Measurements from ENCODE around the gene EIF6. TPM values are rescaled to one million over a fixed set of nuclear protein-coding genes. Genes with fewer than 3 reads are reported as not detected.
"Not testable (repeated sequence)": the region's sequence is repeated elsewhere in the genome, so short reads cannot be mapped to it uniquely, and the experiment has no call there.

Gene EIF6
- total and polyA plus RNA-seq, 12 donors = 56.7 to 263 (median 114) TPM

DNA sequence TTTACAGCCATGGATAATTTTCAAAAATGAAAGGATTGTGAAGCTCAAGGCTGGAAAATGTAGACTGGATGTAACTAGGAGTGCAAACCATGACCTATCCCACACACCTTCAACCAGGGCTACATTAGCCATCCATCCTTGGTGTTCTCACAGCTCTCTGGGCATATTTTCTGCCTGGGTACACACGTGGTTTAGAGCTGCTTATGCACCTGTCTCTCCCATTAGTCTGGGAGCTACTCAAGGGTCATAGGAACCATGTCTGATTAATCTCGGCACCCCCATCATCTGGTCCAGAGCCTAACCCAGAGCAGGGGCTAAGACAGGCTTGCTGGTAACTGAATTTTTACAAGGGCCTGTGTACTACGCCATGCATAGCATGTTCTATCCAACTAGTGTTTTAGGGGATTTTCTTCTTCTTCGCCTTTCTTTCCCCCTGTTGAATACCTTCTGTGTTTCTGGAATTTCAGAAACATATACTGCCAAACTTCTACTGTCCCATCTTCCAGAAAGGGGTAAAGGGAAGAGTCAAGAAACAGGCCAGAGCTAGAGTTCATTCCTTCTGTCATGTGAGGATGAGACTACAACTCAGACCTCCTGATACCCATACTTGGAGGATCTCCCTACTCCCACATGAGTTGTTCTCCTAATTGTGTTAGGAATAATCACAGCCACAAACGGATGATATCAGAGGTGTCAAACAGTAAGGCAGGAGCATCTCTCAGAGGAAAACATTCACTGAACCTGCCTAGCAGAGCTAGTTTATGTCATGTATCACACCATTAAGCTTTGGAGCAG, 33.0 kb upstream of the EIF6 start:
- TF ChIP-seq, protein P1, sequence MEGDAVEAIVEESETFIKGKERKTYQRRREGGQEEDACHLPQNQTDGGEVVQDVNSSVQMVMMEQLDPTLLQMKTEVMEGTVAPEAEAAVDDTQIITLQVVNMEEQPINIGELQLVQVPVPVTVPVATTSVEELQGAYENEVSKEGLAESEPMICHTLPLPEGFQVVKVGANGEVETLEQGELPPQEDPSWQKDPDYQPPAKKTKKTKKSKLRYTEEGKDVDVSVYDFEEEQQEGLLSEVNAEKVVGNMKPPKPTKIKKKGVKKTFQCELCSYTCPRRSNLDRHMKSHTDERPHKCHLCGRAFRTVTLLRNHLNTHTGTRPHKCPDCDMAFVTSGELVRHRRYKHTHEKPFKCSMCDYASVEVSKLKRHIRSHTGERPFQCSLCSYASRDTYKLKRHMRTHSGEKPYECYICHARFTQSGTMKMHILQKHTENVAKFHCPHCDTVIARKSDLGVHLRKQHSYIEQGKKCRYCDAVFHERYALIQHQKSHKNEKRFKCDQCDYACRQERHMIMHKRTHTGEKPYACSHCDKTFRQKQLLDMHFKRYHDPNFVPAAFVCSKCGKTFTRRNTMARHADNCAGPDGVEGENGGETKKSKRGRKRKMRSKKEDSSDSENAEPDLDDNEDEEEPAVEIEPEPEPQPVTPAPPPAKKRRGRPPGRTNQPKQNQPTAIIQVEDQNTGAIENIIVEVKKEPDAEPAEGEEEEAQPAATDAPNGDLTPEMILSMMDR (IDR thresholded peaks at IDR 0.05) = no peak
- no peak for TF ChIP-seq POLR2A (IDR thresholded peaks at IDR 0.05)
- no peak for DNase-seq
- WGBS, 4 donors = 88 to 98% (median 90%) methylated on average over 5 of the region's 5 CpGs
- no peaks in the 10 kb centered on the region for H3K9me3 ChIP-seq (replicated peaks in 1 of 3)
- no peaks in the 10 kb centered on the region for H3K36me3 ChIP-seq (replicated peaks in 1 of 2)
- no peaks in the 10 kb centered on the region for H3K27me3 ChIP-seq
- peak overlapping the region in 1 of 5 donors; percentile 22 for H3K27ac ChIP-seq
- H3K4me3 ChIP-seq = no peak overlapping the region
- intact Hi-C loops (cut with DNase I) = no loop called here
- H3K4me1 ChIP-seq (replicated peaks in 1 of 2) = peaks cover 0 to 9% of the 10 kb centered on the region in 2 donors

DNA sequence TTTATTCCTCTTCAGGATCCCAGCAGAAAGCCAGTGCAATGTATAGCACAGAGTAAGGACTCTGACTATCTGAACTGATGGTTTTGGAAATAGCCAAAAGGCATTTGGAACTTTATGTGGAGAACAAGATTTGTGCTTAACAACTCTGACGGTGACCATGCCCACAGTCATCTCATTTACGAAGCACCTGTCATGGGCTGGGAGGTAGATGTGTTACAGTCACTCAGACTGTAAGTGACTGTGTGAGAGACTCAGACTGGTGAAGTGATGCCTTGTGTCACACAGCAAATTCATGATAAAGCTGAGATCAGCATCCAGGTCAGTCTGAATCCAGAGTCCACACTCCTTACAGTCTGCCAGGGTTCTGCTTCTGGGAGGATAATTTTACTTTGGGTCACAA, 31.5 kb upstream of the EIF6 start:
- intact Hi-C loops (cut with DNase I) = no loop called here
- Histone ChIP-seq H3K9me3 (replicated peaks in 1 of 3) (no peaks in the 10 kb centered on the region), H3K4me1 (replicated peaks in 1 of 2) (peaks cover 0 to 9% of the 10 kb centered on the region in 2 donors), H3K27me3 (no peaks in the 10 kb centered on the region), H3K4me3 (no peak overlapping the region), H3K27ac (no peak overlapping the region), H3K36me3 (replicated peaks in 1 of 2) (no peaks in the 10 kb centered on the region)
- TF ChIP-seq, protein P1 (IDR thresholded peaks at IDR 0.05) = no peak
- TF ChIP-seq POLR2A (IDR thresholded peaks at IDR 0.05) = no peak
- 92 to 100% (median 94%) methylated on average over 2 of the region's 2 CpGs for WGBS, 4 donors
- no peak for DNase-seq

DNA sequence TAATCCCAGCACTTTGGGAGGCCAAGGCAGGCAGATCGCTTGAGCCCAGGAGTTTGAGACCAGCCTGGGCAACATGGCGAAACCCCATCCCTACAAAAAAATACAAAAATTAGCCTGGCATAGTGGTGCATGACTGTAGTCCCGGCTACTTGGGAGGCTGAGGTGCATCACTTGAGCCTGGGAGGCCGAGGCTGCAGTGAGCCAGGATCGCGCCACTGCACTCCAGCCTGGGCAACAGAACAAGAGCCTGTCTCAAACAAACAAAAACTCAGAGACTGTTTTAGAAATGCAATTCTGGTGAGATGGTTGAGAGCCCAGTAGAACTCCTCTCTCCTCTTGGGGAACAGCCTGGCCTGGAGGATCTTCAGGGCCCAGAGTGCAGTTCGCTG, 31.1 kb upstream of the EIF6 start:
- H3K27me3 ChIP-seq; H3K4me3 ChIP-seq; intact Hi-C loops (cut with DNase I); H3K9me3 ChIP-seq (replicated peaks in 1 of 3); H3K36me3 ChIP-seq (replicated peaks in 1 of 2); H3K4me1 ChIP-seq (replicated peaks in 1 of 2); H3K27ac ChIP-seq; DNase-seq: not testable (repeated sequence)
- 95 to 99% (median 98%) methylated on average over 7 of the region's 7 CpGs for WGBS, 4 donors

DNA sequence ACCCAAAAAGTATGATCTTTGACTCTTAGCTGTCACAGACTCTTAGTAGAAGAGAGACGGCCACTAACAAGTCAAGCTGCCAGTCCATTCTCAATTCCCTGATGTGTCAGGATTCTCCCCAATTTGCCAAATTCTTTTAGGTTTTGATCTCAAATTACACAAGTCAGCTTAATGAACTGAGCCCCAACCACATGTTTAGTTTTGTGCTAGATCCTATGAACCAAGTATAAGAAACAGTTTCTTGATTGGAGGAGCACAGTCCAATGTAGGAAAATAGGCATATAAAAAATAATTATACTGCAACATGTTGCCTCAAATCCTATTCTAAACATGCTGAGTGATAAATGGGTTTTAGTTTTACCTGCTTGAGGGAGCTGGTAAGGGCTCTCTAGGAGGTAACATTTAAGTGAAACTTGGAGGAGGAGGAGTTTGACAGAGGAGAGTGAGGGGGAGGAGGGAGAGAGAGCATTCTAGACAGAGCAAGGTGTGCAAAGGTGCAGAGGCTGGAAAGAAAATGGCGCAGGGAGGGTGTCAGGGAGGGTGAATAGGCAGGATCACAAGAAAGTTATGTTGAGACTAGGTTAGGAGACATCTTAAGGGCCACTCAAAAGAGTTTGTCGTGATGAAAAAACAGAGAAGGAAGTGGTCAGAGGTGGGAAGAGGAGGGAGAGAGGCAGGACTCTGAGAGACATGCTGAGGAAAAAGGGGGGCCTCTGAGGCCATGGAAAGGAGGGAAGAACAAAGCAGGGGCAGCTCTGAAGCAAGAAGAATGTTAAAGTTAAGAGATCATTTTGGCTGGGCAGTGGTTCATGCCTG, 30.5 kb upstream of the EIF6 start:
- H3K4me1 ChIP-seq (replicated peaks in 1 of 2) = peaks cover 0 to 9% of the 10 kb centered on the region in 2 donors
- DNase-seq = no peak
- no peak for TF ChIP-seq POLR2A (IDR thresholded peaks at IDR 0.05)
- TF ChIP-seq, protein P1 (IDR thresholded peaks at IDR 0.05) = no peak
- no peak overlapping the region for H3K27ac ChIP-seq
- H3K9me3 ChIP-seq (replicated peaks in 1 of 3) = no peaks in the 10 kb centered on the region
- WGBS, 4 donors = 70 to 95% (median 85%) methylated on average over 3 of the region's 3 CpGs
- no peaks in the 10 kb centered on the region for H3K36me3 ChIP-seq (replicated peaks in 1 of 2)
- H3K4me3 ChIP-seq = no peak overlapping the region
- intact Hi-C loops (cut with DNase I) = no loop called here
- no peaks in the 10 kb centered on the region for H3K27me3 ChIP-seq

Data from adrenal gland (tissue), 12 donors.